GM18861 (cell line): Measurements from ENCODE around the gene TEK.
"Not testable (repeated sequence)": the region's sequence is repeated elsewhere in the genome, so short reads cannot be mapped to it uniquely, and the experiment has no call there.

Experiments used
- ATAC-seq: cut with Tn5 transposase; IDR thresholded peaks from one replicate; pipeline ENCODE4 v1.9.1; 2021; ENCODE audit not compliant: unreplicated experiment

The TEK gene

GRCh38 chr9:27212191-27212590 is 103.2 kb downstream of the TEK start:
- no peak for ATAC-seq

DNA sequence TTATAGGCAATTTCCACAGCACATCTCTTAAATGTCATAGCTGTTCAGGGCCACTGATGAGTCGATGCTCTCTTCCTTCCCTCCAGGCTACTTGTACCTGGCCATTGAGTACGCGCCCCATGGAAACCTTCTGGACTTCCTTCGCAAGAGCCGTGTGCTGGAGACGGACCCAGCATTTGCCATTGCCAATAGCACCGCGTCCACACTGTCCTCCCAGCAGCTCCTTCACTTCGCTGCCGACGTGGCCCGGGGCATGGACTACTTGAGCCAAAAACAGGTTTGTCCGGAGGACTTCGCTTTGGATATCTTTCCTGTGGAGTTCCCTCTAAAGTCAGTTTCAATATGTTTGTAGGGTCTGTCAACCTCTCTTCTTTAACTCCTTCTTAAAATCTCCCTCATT is 103.6 kb downstream of the TEK start:
- ATAC-seq, result no peak

DNA sequence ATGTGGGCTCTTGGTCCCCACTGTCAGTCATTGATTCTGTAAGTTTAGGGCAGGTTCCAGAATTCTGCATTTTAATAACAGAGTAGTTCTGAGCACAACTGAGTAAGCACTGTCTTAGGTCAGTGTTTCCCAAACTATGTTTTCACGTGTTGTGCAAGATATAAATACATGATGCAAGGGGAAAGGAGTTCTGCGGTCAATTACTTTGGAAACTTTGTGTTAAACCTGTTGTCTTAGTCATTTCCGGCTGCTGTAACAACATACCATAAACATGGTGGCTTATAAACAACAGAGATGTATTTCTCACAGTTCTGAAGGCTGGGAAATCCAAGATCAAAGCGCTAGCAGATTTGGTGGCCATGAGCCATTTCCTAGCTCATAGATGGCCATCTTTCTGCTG is 118.2 kb downstream of the TEK start:
- no peak for ATAC-seq

- ATAC-seq, result not testable (repeated sequence)
Measured at GRCh38 chr9:27239648-27240047, 130.6 kb downstream of the TEK start.

DNA sequence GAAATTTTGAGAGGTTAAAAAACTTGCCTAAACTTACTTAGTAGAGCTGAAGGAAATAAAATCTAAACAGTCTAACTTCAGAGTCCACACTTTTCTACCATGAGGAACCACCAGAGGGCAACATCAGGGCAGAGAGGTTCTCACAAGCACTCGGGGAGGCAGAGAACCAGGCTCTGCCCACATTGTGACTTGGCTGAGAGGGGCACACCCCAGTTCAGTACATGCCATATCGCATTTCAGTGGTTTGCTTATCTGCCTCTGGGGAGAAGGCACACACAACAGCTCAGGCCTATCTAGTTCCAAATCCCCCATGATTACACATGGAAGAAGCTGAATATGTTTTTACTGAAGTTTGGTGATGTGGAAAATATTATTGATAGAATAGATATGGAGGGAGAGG is 138.7 kb downstream of the TEK start:
- ATAC-seq, result peak; percentile 87

DNA sequence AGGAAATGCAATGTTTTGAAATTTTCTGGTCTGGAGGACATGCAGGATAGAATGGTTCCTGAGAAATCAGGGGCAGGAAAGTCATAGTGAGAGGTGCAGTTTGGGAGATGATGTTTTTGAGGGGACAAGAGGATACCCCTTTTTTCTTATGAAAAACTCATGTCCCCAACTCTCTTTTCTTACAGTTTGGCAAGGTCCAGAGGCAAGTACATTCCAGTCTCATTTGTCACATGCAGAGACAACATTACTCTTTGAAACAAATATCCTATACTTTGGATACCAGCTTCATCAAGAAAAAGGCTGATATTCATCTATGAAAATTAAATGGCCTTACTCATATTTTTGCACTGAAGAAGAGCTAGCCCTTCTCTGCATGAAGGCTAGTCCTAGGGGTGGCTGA is 139.7 kb downstream of the TEK start:
- ATAC-seq, result no peak

- ATAC-seq, result no peak
Measured at GRCh38 chr9:27258662-27259061, 149.6 kb downstream of the TEK start.

DNA sequence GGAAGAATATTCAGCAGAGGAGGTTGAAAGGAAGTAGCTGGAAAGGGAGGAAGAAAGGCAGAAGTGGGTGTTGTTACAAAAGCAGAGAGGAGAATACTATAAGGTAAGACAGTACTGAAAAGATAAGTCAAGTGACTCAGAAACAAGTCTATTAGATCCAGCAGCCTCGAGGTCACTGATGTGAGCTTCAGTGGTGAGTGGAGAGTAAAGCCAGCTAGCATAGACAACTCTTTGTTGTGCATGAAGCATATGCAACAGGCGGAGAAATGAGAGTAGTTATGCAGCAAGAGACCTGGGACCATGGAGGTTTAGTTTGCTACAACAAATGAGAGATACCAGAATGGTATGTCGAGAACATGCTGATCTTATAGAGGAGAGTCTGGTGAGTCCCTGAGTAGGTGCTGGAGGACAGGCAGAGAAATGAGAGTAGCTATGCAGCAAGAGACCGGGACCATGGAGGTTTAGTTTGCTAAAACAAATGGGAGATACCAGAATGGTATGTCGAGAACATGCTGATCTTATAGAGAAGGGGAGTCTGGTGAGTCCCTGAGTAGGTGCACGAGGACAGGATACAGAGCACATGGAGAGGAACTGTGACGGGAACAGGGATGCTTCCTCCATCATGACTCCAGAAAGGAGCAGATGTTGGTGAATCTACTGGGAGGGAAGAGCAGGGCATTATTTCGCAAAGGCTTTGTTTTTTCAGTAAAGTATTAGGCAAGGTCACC is 151.9 kb downstream of the TEK start:
- no peak for ATAC-seq

DNA sequence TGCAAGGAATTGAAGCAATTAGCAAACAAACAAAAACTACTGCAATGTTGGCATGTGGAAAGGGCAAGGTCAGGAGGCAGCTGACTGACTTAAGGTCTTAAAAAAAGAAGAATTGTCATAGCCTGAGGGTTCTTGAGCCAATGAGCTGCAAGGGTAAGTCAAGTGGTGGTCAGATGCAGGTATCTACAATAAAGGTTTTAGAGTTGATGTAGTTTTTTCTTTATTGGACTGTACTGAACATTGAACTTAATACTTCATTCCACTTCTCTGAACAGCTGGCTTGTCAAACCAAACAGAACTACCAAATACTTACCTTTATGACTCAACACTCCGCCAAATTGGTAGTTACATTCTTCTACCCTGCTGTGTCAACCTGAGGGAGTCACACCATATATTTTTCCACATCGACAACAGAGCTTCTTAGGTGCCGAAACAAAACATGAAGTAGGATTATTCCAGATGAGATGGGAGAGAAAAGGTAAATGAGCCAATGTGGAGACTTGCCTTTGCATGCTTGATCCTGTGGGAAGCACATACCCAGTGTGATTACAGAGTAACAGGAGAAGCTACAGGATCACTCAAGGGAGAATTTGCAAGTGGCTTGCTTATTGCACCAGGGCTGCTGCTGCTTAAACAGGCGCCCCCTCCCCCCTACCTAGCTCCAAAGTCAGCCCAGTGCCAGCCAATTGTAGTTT is 152.6 kb downstream of the TEK start:
- ATAC-seq, result no peak

DNA sequence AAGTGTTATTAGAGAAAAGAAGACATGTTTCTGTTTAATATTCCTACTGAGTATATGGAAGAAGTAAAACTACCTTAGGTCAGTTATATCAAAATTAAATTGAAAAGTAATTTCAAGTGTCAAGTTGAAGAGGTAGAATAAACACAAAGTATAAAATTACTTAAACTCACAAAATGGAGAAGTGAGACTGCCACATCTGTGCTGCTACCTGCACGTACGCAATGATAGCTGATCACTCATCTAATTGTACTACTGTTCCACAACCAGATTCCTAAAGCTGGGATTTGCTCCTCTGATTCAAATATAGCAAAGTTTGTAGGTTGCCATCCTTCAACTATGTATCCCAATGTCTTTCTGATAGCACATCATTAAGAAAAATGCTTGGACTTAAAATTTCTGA is 163.1 kb downstream of the TEK start:
- ATAC-seq, result no peak

- no peak for ATAC-seq
Measured at GRCh38 chr9:27273186-27273585, 164.2 kb downstream of the TEK start.

- peak; percentile 62 for ATAC-seq
Measured at GRCh38 chr9:27276193-27277030, 167.4 kb downstream of the TEK start.

DNA sequence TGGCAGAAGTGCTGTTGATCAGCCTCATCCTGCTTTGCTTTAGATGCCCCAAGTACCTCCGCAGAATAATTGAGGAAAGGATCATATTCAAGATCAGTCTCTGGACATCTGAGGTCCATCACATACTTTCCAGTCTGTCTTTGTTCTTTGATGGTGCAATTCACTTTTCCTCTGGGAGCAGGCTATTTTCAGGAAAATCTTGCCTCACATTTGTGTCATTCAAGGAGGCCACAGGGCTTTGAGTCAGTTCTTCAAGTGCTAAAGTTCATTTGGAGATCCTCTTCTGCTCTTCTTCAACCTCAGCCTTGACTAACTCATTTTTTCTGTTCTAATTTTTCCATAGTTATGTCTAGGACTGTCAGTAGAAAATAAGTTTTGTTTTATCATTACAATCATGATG is 169.3 kb downstream of the TEK start:
- no peak for ATAC-seq

- ATAC-seq, result no peak
Measured at GRCh38 chr9:27279611-27280010, 170.6 kb downstream of the TEK start.
